Measurements from ENCODE around the gene JOSD1. TPM values are rescaled to one million over a fixed set of nuclear protein-coding genes. Genes with fewer than 3 reads are reported as not detected.

Gene JOSD1
- total RNA-seq, 1 experiment from 2014 or later, result 19.2 TPM

DNA sequence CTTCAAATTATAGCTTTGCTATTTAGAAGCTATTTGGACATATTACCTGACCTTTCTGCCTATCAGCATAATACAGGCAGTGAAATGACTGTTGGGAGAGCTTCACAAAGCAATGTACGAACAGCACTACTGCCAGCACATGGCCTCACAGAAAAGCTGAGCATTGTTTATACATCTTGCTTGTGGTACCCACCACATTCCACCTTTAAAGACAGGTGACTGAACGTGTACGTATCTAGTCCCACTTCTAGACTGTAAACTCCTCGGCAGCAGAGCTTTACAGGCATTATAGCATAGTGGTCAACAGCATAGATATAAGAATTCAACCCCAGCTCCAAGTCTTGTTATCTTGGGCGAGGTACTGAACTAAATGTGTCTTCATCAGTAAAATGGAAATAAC is 1.6 kb downstream of the JOSD1 start:
- Histone ChIP-seq H3K4me1 (ENCODE audit: insufficient read depth, low read length) (peaks cover 5% of the 10 kb centered on the region), H2BK20ac (ENCODE audit: low read depth, low read length, poor library complexity, severe bottlenecking) (no peak overlapping the region), H3K4ac (ENCODE audit: low read depth, low read length) (no peak overlapping the region), H3K27ac (ENCODE audit: insufficient read length, low read depth, low read length) (no peak overlapping the region), H3K18ac (ENCODE audit: insufficient read length, low read depth, low read length) (no peak overlapping the region), H3K14ac (ENCODE audit: insufficient read depth, low read length) (no peak overlapping the region), H4K20me1 (ENCODE audit: control insufficient read depth, insufficient read depth, insufficient read length) (no peaks in the 10 kb centered on the region), H3K56ac (ENCODE audit: insufficient read length, low read depth, low read length) (no peak overlapping the region), H3K79me1 (ENCODE audit: insufficient read depth, low read depth, low read length, poor library complexity, severe bottlenecking) (no peaks in the 10 kb centered on the region), H3K9ac (ENCODE audit: extremely low read depth, insufficient read length, low read length) (peak overlapping the region; percentile 27), H3K9me3 (ENCODE audit: control insufficient read depth, low read depth, low read length) (no peaks in the 10 kb centered on the region), H3K23me2 (ENCODE audit: insufficient read length, low read depth, low read length, poor library complexity, severe bottlenecking) (peaks cover 10% of the 10 kb centered on the region), H4K5ac (ENCODE audit: insufficient read length, low read depth, low read length) (no peak overlapping the region), H3K27me3 (ENCODE audit: insufficient read depth, low read length) (no peaks in the 10 kb centered on the region), H2BK15ac (ENCODE audit: low read depth, low read length) (no peak overlapping the region), H4K8ac (replicated peaks; ENCODE audit: insufficient read length, low read depth, low read length) (no peak overlapping the region), H2BK120ac (ENCODE audit: low read depth, low read length, poor library complexity, severe bottlenecking) (no peak overlapping the region), H3K4me2 (ENCODE audit: insufficient read depth, insufficient read length, low read length) (peak overlapping the region; percentile 72), H4K91ac (ENCODE audit: insufficient read length, low read depth, low read length) (no peak overlapping the region), H3T11ph (ENCODE audit: low read length) (no peak overlapping the region), H3K23ac (ENCODE audit: insufficient read length, low read depth, low read length) (no peak overlapping the region), H2AFZ (ENCODE audit: low read length) (no peak overlapping the region), H2BK12ac (ENCODE audit: insufficient read length, low read depth, low read length) (no peak overlapping the region), H2BK5ac (ENCODE audit: insufficient read length, low read length) (no peak overlapping the region), H2AK5ac (ENCODE audit: insufficient read length, low read length) (no peak overlapping the region), H3K79me2 (ENCODE audit: insufficient read depth, low read length) (peaks cover 9% of the 10 kb centered on the region)
- no peaks in the 10 kb centered on the region; the same call in 1 of the 2 replicates for H3K27me3 Mint-ChIP-seq (ENCODE audit: low read depth)
- H3K4me1 Mint-ChIP-seq, result peaks cover 41 to 51% of the 10 kb centered on the region in 2 experiments
- H3K4me3 Mint-ChIP-seq, result peak overlapping the region; percentile 93 to 99
- H3K36me3 Mint-ChIP-seq (ENCODE audit: insufficient read depth in 1 of 3, low read depth in 3 of 3), result peaks cover 7 to 28% (median 13%) of the 10 kb centered on the region in 3 experiments; a peak in 6 of 7 replicates
- no peak overlapping the region for H3K27ac Mint-ChIP-seq
- no peaks in the 10 kb centered on the region for H3K9me3 Mint-ChIP-seq
- WGBS (ENCODE audit: extremely low coverage, insufficient read length, low lambda C conversion rate), result no CpG with 5 or more reads among the region's 5 CpGs
- TF ChIP-seq, protein P1, sequence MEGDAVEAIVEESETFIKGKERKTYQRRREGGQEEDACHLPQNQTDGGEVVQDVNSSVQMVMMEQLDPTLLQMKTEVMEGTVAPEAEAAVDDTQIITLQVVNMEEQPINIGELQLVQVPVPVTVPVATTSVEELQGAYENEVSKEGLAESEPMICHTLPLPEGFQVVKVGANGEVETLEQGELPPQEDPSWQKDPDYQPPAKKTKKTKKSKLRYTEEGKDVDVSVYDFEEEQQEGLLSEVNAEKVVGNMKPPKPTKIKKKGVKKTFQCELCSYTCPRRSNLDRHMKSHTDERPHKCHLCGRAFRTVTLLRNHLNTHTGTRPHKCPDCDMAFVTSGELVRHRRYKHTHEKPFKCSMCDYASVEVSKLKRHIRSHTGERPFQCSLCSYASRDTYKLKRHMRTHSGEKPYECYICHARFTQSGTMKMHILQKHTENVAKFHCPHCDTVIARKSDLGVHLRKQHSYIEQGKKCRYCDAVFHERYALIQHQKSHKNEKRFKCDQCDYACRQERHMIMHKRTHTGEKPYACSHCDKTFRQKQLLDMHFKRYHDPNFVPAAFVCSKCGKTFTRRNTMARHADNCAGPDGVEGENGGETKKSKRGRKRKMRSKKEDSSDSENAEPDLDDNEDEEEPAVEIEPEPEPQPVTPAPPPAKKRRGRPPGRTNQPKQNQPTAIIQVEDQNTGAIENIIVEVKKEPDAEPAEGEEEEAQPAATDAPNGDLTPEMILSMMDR (conservative IDR thresholded peaks at IDR 0.05), result no peak
- no peak for DNase-seq
